HG02981 (cell line): ENCODE data around the gene KMT5B.

Source experiments
- ATAC-seq: cut with Tn5 transposase; IDR thresholded peaks from one replicate; pipeline ENCODE4 v1.9.1; 2021; ENCODE audit warnings: mild to moderate bottlenecking, moderate library complexity; ENCODE audit not compliant: unreplicated experiment

The KMT5B gene

GRCh38 chr11:68186061-68186460 lies 27.0 kb downstream of the KMT5B start:
- no peak for ATAC-seq

GRCh38 chr11:68181719-68182451 lies 31.2 kb downstream of the KMT5B start:
- ATAC-seq = no peak

GRCh38 chr11:68179847-68180246 lies 33.2 kb downstream of the KMT5B start:
- no peak for ATAC-seq

GRCh38 chr11:68177877-68178276 lies 35.2 kb downstream of the KMT5B start:
- ATAC-seq = no peak

- no peak for ATAC-seq
These were observed 39.2 kb downstream of the KMT5B start for GRCh38 chr11:68173926-68174325.

- ATAC-seq = no peak
These were observed 43.7 kb downstream of the KMT5B start for GRCh38 chr11:68169442-68169841.

GRCh38 chr11:68168694-68169093 lies 44.4 kb downstream of the KMT5B start:
- no peak for ATAC-seq

GRCh38 chr11:68167474-68167873 lies 45.6 kb downstream of the KMT5B start:
- no peak for ATAC-seq

GRCh38 chr11:68166969-68167368 lies 46.1 kb downstream of the KMT5B start:
- no peak for ATAC-seq

- ATAC-seq = no peak
These were observed 47.5 kb downstream of the KMT5B start for GRCh38 chr11:68165601-68166000.

GRCh38 chr11:68164437-68164836 lies 48.7 kb downstream of the KMT5B start:
- no peak for ATAC-seq

GRCh38 chr11:68163691-68164090 lies 49.4 kb downstream of the KMT5B start:
- ATAC-seq = no peak

GRCh38 chr11:68160100-68160695 lies 52.9 kb downstream of the KMT5B start:
- no peak for ATAC-seq

- no peak for ATAC-seq
These were observed 53.4 kb downstream of the KMT5B start for GRCh38 chr11:68159665-68160064.

GRCh38 chr11:68159161-68159560 lies 53.9 kb downstream of the KMT5B start:
- ATAC-seq = no peak

- ATAC-seq = no peak
These were observed 54.5 kb downstream of the KMT5B start for GRCh38 chr11:68158580-68158979.

GRCh38 chr11:68153742-68154141 lies 59.4 kb downstream of the KMT5B start:
- ATAC-seq = no peak

- no peak for ATAC-seq
These were observed 63.1 kb downstream of the KMT5B start for GRCh38 chr11:68150037-68150436.

GRCh38 chr11:68149417-68149816 lies 63.7 kb downstream of the KMT5B start:
- no peak for ATAC-seq

- ATAC-seq = no peak
These were observed 64.2 kb downstream of the KMT5B start for GRCh38 chr11:68148879-68149278.

GRCh38 chr11:68148071-68148805 lies 64.9 kb downstream of the KMT5B start:
- ATAC-seq = no peak
